DMS79 (cell line): ENCODE data around the gene TAS2R5.
"Not testable (repeated sequence)": the region's sequence is repeated elsewhere in the genome, so short reads cannot be mapped to it uniquely, and the experiment has no call there.

Experiments used
- DNase-seq: peaks from one replicate; lab custom pipeline; 2025; lab: John Stamatoyannopoulos, UW

The TAS2R5 gene, protein sequence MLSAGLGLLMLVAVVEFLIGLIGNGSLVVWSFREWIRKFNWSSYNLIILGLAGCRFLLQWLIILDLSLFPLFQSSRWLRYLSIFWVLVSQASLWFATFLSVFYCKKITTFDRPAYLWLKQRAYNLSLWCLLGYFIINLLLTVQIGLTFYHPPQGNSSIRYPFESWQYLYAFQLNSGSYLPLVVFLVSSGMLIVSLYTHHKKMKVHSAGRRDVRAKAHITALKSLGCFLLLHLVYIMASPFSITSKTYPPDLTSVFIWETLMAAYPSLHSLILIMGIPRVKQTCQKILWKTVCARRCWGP

DNA sequence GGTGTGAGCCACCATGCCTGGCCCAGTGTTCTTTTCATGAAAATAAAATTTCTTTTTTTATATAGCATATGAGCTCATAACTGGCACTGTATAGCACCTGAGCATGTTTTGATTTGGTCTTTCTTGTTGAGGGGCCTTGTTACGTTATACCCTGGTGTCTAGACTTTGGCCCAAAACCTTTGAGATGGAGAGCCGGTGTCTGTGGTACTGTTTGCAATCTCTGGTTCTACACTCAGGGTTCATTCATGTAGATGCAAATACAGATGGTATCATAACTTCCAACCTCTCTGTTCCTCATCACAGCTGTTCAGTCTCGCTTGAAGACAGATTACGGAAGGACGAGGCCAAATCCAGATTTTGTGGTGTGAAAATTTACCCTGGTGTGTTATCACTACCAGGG lies at the start of gene TAS2R5:
Gene TAS2R5 (plus strand): TSS at position 301 of the 400 bp plus-strand sequence. CDS start 145 bp downstream, outside the sequence.
- DNase-seq = no peak

DNA sequence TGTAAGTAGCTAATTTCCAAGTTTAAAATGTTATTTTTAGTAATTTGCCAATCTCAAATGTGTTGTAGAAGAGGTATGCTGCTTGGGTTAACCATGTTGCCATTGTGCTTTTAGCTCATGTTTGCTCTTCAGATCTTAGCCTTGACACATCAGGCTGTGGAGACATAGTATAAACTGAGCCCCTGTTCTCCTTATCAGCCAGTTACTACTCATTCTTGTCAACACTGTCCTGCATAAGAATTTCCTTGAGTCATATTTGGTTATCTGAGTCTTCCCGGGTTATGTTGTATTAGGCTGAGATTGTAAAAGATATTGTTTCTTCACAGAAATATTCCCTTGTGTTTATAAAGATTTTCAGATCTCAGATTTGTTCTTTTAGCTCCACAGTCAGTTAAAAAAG lies 47.8 kb upstream of the TAS2R5 start:
- no peak for DNase-seq

DNA sequence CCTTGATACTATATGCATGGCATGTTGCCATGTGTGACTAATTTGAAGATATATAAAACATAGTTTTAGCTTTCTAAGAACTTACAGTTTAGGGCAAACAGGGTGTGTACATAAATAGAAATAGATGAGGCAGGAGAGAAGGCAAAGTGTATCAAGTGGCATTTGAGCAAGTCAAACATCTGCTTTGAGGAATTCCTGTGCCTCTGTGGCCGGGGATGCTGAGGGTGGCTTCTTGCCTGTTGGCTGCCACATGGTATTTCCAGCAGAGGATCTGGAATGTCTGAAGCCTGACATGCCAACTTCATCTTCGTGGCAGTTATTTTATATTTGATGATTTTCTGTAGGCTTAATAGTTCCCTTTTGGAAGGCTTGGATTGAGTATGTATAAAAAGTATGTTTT lies 45.9 kb upstream of the TAS2R5 start:
- DNase-seq = no peak

DNA sequence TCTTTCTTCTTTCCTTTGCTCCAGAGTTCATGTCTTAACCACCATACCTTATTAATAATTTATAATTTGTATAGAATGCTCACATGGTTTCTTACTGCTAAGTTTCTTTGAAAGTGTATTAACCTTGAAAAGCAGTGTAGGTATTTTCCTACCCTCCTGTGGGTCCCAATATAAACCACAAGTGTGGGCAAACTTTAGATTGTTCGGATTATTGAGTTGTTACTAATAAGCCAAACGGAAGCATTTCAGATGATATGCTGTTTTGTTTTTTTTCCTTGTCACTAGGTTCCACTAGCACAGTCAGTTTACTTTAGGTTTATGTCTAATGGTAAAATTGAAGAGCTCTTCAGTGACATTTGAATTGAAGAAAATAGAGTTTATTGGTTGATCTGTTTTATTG lies 41.6 kb upstream of the TAS2R5 start:
- DNase-seq = no peak

DNA sequence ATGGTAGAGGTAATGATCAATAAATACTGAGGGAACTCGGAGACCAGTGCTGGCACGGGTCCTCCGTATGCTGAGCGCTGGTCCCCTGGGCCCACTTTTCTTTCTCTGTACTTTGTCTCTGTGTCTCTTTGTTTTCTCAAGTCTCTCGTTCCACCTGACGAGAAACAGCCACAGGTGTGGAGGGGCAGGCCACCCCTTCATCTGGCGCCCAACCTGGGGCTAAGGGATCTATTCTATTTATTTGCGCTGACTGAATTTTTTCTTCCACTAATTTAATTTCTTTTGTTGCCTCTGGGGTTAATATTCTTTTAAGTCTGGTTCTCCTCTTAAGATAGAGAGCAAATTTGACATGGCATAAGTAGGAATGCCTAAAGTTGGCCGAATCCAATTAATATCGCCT lies 38.1 kb upstream of the TAS2R5 start:
- not testable (repeated sequence) for DNase-seq

DNA sequence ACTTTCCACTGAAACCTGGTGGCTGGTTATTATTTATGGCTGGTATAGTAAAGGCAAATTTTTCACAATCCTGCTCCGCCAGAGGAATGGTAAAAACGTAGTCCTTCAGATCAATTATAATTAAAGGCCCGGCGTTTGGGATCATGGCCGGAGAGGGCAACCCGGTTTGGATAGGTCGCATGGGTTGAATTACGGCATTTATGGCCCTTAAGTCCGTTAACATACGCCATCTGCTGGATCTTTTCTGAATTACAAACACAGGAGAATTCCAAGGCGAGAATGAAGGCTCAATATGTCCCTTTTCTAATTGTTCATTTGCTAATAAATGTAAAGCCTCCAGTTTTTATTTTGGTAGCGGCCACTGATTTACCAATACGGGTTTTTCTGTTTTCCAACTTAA lies 37.4 kb upstream of the TAS2R5 start:
- DNase-seq = no peak

DNA sequence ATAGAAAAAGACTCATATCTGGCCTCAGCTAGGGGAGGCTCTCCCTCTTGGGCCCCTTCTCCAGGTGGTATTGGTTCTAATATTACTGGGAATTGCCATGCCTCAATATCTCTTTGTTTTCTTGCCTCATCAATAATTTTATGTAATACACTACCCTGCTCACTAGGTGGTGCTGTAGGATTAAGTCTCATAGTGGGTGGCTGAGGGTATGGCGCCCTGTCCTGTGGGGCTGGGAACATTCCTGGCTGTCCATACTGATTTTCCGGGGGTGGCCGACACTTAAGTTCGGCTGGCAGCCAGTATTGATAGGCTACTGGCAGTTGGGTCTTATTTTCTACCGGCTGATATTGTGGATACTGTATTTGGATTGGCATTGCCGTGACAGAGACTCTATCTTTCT lies 35.1 kb upstream of the TAS2R5 start:
- DNase-seq = no peak

DNA sequence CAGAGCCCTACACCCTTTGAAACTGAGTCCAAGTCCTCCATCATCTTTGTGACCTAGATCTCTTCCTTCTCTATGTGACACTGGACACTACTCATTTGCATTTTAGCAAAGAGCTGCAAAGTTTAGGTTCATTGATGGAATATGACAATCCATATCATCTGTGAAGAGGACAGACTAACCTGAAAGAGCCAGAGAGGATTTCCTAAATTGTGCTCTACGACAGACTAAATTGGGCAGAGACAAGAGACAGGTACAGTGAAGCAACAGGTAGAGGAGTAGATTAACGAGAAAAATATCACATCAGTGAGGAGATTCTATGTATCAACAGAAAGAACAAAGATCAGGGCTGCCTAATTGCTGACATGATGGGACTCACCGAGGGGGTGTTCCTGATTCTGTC lies 26.2 kb upstream of the TAS2R5 start, which contains the start of gene TAS2R3:
Gene TAS2R3 (plus strand): TSS at position 301 of the 400 bp plus-strand sequence. CDS start 62 bp downstream, at position 363.
- DNase-seq = no peak

DNA sequence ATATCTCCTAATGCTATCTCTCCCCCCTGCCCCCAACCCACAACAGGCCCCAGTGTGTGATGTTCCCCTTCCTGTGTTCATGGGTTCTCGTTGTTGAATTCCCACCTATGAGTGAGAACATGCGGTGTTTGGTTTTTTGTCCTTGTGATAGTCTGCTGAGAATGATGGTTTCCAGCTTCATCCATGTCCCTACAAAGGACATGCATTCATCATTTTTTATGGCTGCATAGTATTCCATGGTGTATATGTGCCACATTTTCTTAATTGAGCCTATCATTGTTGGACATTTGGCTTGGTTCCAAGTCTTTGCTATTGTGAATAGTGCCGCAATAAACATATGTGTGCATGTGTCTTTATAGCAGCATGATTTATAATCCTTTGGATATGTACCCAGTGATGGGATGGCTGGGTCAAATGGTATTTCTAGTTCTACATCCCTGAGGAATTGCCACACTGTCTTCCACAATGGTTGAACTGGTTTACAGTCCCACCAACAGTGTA lies 19.9 kb upstream of the TAS2R5 start:
- not testable (repeated sequence) for DNase-seq

DNA sequence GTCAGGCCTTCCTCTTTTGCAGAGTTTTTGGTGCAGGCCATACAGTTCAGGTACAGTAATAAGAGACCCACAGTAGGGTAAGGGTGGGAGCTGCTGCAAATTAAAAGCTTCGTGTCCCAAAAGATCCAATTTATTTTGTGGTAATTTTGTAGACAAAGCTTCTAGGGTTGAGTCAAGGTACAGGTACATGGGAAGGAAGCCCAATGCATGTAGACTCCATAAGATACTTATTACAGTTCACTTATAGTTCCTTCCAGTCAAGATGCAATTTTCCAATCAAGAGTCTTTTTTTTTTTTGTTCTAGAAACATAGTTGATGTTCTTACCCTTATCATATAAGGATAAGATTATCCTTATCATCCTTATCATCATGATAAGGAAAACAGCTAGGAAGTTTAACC lies 13.6 kb upstream of the TAS2R5 start, which contains the start of gene TAS2R4:
Gene TAS2R4 (plus strand): TSS at position 301 of the 400 bp plus-strand sequence. CDS start 1,815 bp downstream, outside the sequence.
- no peak for DNase-seq

DNA sequence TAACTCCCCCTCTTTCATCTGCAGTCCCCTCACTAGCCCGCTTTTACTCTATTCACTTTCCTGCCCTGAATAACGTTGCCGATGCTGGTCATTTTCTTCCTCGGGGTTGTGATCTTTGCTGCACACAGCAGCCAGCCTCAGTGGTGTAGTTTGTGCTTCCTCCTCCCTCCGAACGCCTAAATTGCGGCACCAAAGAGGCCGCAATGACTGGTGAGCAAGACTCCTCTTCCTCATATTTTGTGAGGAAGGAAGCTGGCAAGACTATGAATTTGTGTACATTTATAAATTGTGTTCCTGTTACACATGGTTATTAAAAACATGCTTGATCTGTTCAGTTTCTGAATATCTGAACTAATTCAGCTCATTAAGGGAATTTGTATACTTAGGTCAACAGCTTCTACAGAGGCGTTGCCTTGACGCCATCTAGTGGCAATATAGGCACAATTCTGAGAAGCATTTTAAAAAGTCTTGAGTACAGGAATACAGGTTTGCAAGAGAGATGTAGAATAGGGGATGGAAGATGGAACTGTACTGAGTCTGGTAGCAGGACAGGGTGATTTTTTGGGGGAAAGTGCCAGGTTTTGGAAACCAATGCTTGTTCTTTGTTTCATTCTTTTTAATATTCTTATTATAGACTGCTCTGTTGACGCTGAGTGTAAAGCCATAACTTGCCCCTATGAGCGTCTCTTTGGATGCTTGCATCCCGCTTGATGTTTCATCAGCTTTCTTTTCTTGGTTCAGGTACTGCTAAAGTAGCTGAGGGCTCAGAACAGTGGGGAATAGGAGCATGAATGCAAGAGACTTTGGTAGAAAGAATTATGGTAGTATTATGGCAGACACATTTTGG lies 4.1 kb upstream of the TAS2R5 start:
- peak; percentile 2 for DNase-seq

DNA sequence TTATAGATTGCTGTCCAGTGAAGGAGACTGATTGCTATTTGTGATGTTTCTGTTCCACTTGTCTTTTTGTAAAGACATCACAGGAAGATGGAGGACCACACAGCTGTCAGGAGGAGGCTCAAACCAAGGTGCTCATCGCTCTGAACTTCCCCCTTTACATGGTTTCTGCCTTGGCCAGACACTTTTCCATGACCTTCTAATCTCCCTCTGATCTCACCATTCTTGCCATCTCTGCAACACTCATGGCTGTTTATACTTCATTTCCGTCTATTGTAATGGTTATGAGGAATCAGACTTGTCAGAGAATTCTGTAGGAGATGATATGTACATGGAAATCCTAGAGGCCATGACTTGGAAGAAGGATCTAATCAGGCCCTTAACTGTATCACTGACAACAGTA lies 1.7 kb upstream of the TAS2R5 start:
- DNase-seq = no peak

DNA sequence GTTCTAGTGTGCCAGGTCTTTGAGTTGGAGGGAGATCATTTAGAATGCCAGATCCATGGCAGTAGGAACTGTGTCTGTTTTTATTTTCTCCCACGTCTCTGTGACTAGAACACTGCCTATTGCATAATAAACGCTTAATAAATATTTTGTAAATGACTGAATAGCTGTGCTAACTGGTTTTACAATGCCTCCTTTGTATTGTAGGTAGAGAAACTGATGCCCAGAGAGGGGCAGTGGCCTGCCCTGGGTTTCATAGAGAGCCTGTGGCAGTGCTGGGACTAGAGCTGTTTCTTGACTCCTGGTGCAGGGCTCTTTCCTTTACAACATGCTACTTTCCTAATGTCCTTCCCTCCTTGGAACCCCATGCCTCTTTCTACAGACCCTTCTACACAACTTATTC lies 2.5 kb downstream of the TAS2R5 start:
- no peak for DNase-seq

DNA sequence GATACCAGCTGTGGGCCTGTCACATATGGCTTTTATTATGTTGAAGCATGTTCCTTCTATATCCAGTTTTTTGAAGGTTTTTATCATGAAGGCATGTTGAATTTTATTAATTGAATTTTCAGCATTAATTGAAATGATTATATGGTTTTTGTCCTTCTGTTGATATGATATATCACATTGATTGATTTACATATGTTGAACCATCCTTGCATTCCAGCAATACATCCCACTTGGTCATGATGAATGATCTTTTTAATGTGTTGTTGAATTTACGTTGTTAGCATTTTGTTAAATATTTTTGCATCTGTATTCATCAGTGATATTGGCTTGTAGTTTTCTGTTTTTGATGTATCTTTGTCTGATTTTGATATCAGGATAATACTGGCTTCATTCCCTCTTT lies 30.1 kb downstream of the TAS2R5 start:
- no peak for DNase-seq

DNA sequence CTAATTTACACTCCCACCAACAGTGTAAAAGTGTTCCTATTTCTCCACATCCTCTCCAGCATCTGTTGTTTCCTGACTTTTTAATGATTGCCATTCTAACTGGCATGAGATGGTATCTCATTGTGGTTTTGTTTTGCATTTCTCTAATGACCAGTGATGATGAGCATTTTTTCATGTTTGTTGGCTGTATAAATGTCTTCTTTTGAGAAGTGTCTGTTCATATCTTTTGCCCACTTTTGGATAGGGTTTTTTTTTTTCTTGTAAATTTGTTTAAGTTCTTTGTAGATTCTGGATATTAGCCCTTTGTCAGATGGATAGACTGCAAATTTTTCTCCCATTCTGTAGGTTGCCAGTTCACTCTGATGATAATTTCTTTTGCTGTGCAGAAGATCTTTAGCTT lies 32.4 kb downstream of the TAS2R5 start:
- DNase-seq = not testable (repeated sequence)

DNA sequence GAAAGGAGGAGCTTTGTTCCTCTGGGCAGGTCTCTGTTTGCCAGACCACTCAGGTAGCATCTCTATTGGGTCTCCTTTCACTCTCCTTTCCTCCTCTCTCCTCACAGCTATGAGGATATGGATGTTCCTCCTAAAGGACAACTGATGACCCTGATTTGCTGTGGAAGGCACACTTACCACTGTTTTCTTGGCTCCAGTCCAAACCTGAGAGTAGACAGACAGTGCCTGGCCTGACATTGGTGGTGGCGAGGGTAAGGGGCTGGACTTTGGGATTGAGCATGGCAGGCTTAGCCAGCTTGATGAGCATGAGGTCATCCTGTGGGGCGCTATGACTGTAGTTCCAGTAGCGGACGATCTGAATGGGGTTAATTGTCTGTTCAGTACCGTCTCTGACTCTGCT lies 47.7 kb downstream of the TAS2R5 start:
- DNase-seq = no peak

DNA sequence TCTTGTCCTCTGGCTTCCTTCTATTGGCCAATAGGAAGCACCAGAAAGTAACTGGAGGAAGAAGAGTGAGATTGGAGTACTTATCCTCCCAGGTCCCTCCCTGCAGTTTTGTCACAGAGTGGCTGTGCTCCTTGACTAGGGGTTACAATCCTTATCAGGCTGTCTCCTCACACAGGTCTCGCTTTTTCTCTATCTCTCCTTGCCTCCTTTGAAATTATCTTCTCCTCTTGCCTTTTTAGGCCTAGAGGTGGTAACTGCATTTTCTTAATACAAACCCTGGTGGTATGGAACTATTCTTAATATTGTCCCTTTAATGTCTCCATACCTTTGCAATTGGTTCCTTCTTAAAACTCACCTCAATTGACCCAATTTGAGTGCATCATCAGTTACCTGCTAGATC lies 48.6 kb downstream of the TAS2R5 start:
- no peak for DNase-seq

DNA sequence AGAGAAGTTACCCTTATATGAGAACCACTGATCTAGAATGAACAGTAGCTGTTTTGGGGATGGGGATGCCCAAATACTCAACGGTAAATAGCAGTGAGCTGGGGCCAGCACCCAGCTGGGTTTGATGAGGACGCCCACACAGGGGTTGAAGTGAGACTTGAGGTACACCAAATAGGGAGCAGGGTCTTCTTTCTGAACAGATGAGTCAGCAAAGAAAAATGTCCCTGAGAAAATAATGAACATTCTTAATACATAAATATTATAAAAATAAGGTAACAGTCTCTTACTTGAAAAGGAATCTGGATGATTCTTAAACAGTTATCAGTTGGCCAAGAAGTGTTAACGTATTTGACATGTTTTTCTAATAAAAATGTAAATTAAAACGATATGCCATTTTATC lies 49.2 kb downstream of the TAS2R5 start:
- DNase-seq = no peak

DNA sequence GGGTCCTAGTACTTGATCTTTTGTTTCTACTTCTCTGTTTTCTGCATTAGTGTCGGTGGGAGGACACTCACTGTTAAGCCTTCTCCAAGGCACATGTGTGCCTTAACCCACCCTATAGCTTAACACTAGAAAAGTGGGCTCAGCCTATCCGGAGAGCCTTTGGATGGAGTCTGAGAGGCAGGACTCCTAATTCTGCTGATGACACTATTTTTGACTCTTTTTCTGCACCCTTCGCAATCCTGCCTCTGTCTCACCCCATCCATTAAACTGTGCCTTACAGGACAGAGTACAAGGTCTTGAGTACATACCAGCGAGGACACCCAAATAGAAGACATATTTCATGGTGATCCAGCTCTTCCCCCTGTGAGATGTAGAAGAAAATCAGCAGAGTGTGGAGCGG lies 50.7 kb downstream of the TAS2R5 start:
- DNase-seq = no peak
